Stimulated activated CD8-positive, alpha-beta memory T cell treated with anti-CD3 and anti-CD28 coated beads, Interleukin-7, amount 100 ng/mL, for 4 hours (primary cell): ENCODE measurements around the gene DST.
"Not testable (repeated sequence)": the region's sequence is repeated elsewhere in the genome, so short reads cannot be mapped to it uniquely, and the experiment has no call there.

Source experiments
- DNase-seq, 2 donors: peaks; one replicate each; pipeline ENCODE4 v3.0.0-alpha.2; 2020; ENCODE audit warnings: low read depth in 2 of 2

Gene DST

GRCh38 chr6:56663344-56663743, 20.7 kb upstream of the DST start:
- DNase-seq, result no peak

- not testable (repeated sequence) for DNase-seq
Observed at GRCh38 chr6:56661338-56661737, 18.6 kb upstream of the DST start.

- DNase-seq, result no peak
Observed at GRCh38 chr6:56660381-56660730, 17.7 kb upstream of the DST start.

- DNase-seq, result no peak
Observed at GRCh38 chr6:56659721-56660380, 17.2 kb upstream of the DST start.

GRCh38 chr6:56658326-56658725, 15.6 kb upstream of the DST start:
- no peak for DNase-seq

- DNase-seq, result no peak
Observed at GRCh38 chr6:56657354-56657753, 14.7 kb upstream of the DST start.

- DNase-seq, result no peak
Observed at GRCh38 chr6:56656466-56656865, 13.8 kb upstream of the DST start.

GRCh38 chr6:56655996-56656395, 13.3 kb upstream of the DST start:
- no peak for DNase-seq

GRCh38 chr6:56655249-56655648, 12.6 kb upstream of the DST start:
- no peak for DNase-seq

- DNase-seq, result no peak
Observed at GRCh38 chr6:56652994-56653393, 10.3 kb upstream of the DST start.

- DNase-seq, result no peak
Observed at GRCh38 chr6:56652231-56652630, 9.5 kb upstream of the DST start.

- DNase-seq, result no peak
Observed at GRCh38 chr6:56650191-56650590, 7.5 kb upstream of the DST start.

GRCh38 chr6:56649782-56650181, 7.1 kb upstream of the DST start:
- no peak for DNase-seq

- DNase-seq, result no peak
Observed at GRCh38 chr6:56649053-56649769, 6.5 kb upstream of the DST start.

GRCh38 chr6:56647172-56647762, 4.6 kb upstream of the DST start:
- DNase-seq, result no peak

GRCh38 chr6:56644366-56644765, 1.7 kb upstream of the DST start:
- no peak for DNase-seq

GRCh38 chr6:56643379-56644089, 845 bp upstream of the DST start:
- DNase-seq, result no peak

- DNase-seq, result no peak
Observed at GRCh38 chr6:56640374-56640773, 2.3 kb downstream of the DST start.

GRCh38 chr6:56638760-56639159, 3.9 kb downstream of the DST start:
- DNase-seq, result no peak

GRCh38 chr6:56637640-56638039, 5.0 kb downstream of the DST start:
- no peak for DNase-seq

GRCh38 chr6:56628105-56628504, 14.6 kb downstream of the DST start:
- DNase-seq, result no peak

GRCh38 chr6:56625356-56625755, 17.3 kb downstream of the DST start:
- DNase-seq, result no peak

- DNase-seq, result no peak
Observed at GRCh38 chr6:56624728-56625069, 18.0 kb downstream of the DST start.
